ENCODE results near the gene NPIPB8.
"Not testable (repeated sequence)": the region's sequence is repeated elsewhere in the genome, so short reads cannot be mapped to it uniquely, and the experiment has no call there.

The NPIPB8 gene

GRCh38 chr16:28637765-28638164 lies at the start of gene NPIPB8:
TSS of gene NPIPB8 (plus strand) at chr16:28638065. CDS start at chr16:28638361, 296 bp downstream.
- CTCF ChIA-PET; POLR2A ChIA-PET; DNase-seq (ENCODE audit: extremely low spot score): not testable (repeated sequence)

- ChIA-PET CTCF (no interaction called here), POLR2A (no interaction called here)
- no peak for DNase-seq (ENCODE audit: extremely low spot score)
- TF ChIP-seq CTCF (IDR thresholded peaks at IDR 0.05; ENCODE audit: control extremely low read depth, extremely low read depth, low read depth, missing control alignments) = no peak
Observed at GRCh38 chr16:28589069-28589468, 48.8 kb upstream of the NPIPB8 start.

GRCh38 chr16:28589930-28590329 lies 47.9 kb upstream of the NPIPB8 start:
- POLR2A ChIA-PET = no interaction called here
- CTCF ChIA-PET = no interaction called here
- DNase-seq (ENCODE audit: extremely low spot score) = no peak
- no peak for TF ChIP-seq CTCF (IDR thresholded peaks at IDR 0.05; ENCODE audit: control extremely low read depth, extremely low read depth, low read depth, missing control alignments)

GRCh38 chr16:28590384-28591340 lies 47.2 kb upstream of the NPIPB8 start:
- TF ChIP-seq CTCF (IDR thresholded peaks at IDR 0.05; ENCODE audit: control extremely low read depth, extremely low read depth, low read depth, missing control alignments) = no peak
- POLR2A ChIA-PET = no interaction called here
- no peak for DNase-seq (ENCODE audit: extremely low spot score)
- CTCF ChIA-PET = no interaction called here

GRCh38 chr16:28591355-28591754 lies 46.5 kb upstream of the NPIPB8 start:
- no peak for DNase-seq (ENCODE audit: extremely low spot score)
- POLR2A ChIA-PET = no interaction called here
- TF ChIP-seq CTCF (IDR thresholded peaks at IDR 0.05; ENCODE audit: control extremely low read depth, extremely low read depth, low read depth, missing control alignments) = no peak
- CTCF ChIA-PET = no interaction called here

GRCh38 chr16:28592511-28592910 lies 45.4 kb upstream of the NPIPB8 start:
- ChIA-PET CTCF (no interaction called here), POLR2A (no interaction called here)
- no peak for DNase-seq (ENCODE audit: extremely low spot score)
- TF ChIP-seq CTCF (IDR thresholded peaks at IDR 0.05; ENCODE audit: control extremely low read depth, extremely low read depth, low read depth, missing control alignments) = no peak

GRCh38 chr16:28592979-28593553 lies 44.8 kb upstream of the NPIPB8 start:
- POLR2A ChIA-PET = no interaction called here
- no peak for TF ChIP-seq CTCF (IDR thresholded peaks at IDR 0.05; ENCODE audit: control extremely low read depth, extremely low read depth, low read depth, missing control alignments)
- no peak for DNase-seq (ENCODE audit: extremely low spot score)
- CTCF ChIA-PET = no interaction called here

GRCh38 chr16:28595451-28595850 lies 42.4 kb upstream of the NPIPB8 start:
- POLR2A ChIA-PET; DNase-seq (ENCODE audit: extremely low spot score): not testable (repeated sequence)
- CTCF ChIA-PET = interaction anchor here (1.2 kb wide), 1 partner anchor 15 kb away, joined by 3 read pairs; the partner anchor contains the start of gene SULT1A1
